ENCODE results near the gene MBNL3.

DNA sequence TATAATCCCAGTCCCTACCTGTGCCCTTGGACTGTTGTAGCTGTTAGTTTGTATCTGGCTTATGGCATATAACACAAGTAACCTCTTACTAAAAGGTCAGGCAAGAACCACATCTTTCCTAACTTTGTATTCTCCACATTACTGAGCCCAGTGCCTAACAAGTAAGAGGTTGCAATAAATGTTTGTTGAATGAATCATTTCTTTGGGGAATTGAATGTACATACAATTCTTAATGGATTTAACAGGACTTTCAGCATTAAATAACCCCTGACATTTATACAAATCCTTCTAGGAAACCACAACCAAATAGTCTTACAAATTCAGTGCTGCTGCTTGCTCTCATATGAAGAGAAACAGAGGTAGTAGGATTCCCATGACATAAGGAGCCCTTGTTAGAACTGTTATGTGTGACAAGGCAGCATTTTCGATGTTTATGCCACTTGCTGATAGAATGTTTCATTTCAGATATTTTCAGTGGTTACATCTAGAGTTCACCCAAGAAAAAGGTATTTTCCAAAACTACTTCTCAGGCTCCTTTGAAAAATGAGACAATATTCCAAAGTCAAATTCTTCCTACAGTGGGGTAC lies 62.0 kb downstream of the MBNL3 start:
- TF ChIP-seq EP300 (IDR thresholded peaks at IDR 0.05): no peak
- TF ChIP-seq, protein P1, sequence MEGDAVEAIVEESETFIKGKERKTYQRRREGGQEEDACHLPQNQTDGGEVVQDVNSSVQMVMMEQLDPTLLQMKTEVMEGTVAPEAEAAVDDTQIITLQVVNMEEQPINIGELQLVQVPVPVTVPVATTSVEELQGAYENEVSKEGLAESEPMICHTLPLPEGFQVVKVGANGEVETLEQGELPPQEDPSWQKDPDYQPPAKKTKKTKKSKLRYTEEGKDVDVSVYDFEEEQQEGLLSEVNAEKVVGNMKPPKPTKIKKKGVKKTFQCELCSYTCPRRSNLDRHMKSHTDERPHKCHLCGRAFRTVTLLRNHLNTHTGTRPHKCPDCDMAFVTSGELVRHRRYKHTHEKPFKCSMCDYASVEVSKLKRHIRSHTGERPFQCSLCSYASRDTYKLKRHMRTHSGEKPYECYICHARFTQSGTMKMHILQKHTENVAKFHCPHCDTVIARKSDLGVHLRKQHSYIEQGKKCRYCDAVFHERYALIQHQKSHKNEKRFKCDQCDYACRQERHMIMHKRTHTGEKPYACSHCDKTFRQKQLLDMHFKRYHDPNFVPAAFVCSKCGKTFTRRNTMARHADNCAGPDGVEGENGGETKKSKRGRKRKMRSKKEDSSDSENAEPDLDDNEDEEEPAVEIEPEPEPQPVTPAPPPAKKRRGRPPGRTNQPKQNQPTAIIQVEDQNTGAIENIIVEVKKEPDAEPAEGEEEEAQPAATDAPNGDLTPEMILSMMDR (IDR thresholded peaks at IDR 0.05): no peak
